Effector memory CD8-positive, alpha-beta T cell (primary cell): ENCODE data around the gene HACD2.
A peak's percentile ranks its signal among the peaks of the same experiment; 100 is the strongest.
"Not testable (repeated sequence)": the region's sequence is repeated elsewhere in the genome, so short reads cannot be mapped to it uniquely, and the experiment has no call there.

Experiments used
- ATAC-seq: fragments of 150-1000 bp; cut with Tn5 transposase; replicated peaks from 2 replicates; pipeline ENCODE4 v1.10.0; 2021; ENCODE audit warnings: mild to moderate bottlenecking, moderate library complexity
- DNase-seq, 3 experiments: peaks; one replicate each; pipeline ENCODE4 v3.0.0; 2021
- H3K27ac Mint-ChIP-seq, 2 donors: one replicate each; pipeline ENCODE4 v1.8.0; 2022; ENCODE audit warnings: mild to moderate bottlenecking in 2 of 2, mixed read lengths in 2 of 2, moderate library complexity in 2 of 2
- H3K27me3 Mint-ChIP-seq, 2 donors: one replicate each; pipeline ENCODE4 v1.8.0; 2022; ENCODE audit warnings: mixed read lengths in 2 of 2
- H3K36me3 Mint-ChIP-seq: one replicate; pipeline ENCODE4 v1.8.0; 2022; ENCODE audit warnings: mild to moderate bottlenecking, moderate library complexity, mixed read lengths; ENCODE audit not compliant: insufficient read depth
- H3K4me1 Mint-ChIP-seq, 2 donors: one replicate each; pipeline ENCODE4 v1.8.0; 2022; ENCODE audit warnings: low read depth in 2 of 2, mixed read lengths in 2 of 2
- H3K4me3 Mint-ChIP-seq, 2 donors: one replicate each; pipeline ENCODE4 v1.8.0; 2022; ENCODE audit warnings: mild to moderate bottlenecking in 2 of 2, mixed read lengths in 2 of 2, moderate library complexity in 2 of 2
- H3K9me3 Mint-ChIP-seq, 2 donors: one replicate each; pipeline ENCODE4 v1.8.0; 2022; ENCODE audit warnings: mixed read lengths in 2 of 2

HACD2 gene

DNA sequence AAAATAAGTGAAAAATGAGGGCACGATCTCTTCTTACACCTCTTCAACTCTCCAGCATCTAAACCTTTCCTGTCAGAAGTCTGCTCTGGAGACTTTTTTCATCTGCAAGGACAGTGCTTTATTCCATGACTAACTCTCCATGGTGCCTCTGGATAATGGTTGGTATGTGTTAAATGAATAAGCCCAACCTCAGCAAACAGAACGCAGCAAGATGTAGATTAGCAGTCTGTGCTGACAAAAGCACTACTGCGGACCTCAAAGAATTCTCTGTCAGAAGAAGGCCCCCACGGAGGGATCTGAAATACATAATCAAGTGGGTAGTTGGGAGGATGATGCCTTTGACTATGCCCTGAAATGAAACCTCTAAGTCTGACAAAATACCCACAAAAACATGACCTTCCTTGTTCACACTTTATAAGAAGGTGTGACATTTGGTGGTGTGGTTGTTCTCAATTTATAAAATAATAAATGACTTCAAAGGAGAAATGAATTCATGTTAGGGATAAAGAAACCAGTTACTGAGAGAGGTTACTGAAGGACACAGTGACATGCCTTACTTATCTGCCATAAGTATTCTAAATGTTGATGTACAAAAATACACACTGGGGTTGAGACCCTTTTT, 92.8 kb downstream of the HACD2 start:
- Mint-ChIP-seq H3K27me3 (no peaks in the 10 kb centered on the region), H3K4me1 (peaks cover 9 to 19% of the 10 kb centered on the region in 2 donors), H3K9me3 (no peaks in the 10 kb centered on the region), H3K4me3 (peak overlapping the region; percentile 24 to 59), H3K36me3 (peaks cover 6% of the 10 kb centered on the region), H3K27ac (peak overlapping the region; percentile 38 to 90)
- DNase-seq, result peak; percentile 11 to 38 (median 17)
- ATAC-seq, result peak; percentile 96

DNA sequence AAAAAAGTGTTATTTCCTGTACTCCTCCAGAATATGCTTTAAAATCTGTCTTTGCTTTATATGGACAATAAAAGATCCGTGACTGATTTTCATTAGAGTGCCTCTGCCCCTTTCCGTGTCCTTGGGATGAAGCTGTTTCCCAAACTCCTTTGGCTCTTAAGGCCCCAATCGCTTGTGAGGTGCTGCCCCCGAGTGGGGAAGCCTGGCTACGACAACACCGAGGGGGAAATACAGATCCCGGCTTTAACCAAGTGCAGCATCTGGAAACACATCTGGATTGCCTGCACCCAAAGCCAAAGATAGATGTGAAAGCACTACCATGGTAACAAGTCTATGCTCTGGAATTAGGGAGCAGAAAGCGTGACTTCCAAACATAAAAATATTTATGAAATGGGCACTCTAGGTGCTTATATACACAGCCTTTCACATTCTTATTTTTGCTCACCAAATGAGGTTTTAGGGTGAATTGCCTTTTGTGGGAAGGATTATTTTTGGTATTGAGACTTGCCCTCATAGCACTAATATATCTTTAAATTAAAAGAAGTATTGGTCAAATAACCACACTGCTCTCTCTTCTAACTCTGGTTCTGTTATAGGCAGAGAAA, 95.4 kb downstream of the HACD2 start:
- no peak overlapping the region for H3K4me3 Mint-ChIP-seq
- ATAC-seq, result no peak
- DNase-seq, result peak; percentile 15 to 46 (median 21)
- H3K27ac Mint-ChIP-seq, result no peak overlapping the region
- H3K4me1 Mint-ChIP-seq, result peaks cover 9 to 19% of the 10 kb centered on the region in 2 donors
- H3K27me3 Mint-ChIP-seq, result peaks cover 6 to 12% of the 10 kb centered on the region in 2 donors
- no peaks in the 10 kb centered on the region for H3K9me3 Mint-ChIP-seq
- peaks cover 6% of the 10 kb centered on the region for H3K36me3 Mint-ChIP-seq

DNA sequence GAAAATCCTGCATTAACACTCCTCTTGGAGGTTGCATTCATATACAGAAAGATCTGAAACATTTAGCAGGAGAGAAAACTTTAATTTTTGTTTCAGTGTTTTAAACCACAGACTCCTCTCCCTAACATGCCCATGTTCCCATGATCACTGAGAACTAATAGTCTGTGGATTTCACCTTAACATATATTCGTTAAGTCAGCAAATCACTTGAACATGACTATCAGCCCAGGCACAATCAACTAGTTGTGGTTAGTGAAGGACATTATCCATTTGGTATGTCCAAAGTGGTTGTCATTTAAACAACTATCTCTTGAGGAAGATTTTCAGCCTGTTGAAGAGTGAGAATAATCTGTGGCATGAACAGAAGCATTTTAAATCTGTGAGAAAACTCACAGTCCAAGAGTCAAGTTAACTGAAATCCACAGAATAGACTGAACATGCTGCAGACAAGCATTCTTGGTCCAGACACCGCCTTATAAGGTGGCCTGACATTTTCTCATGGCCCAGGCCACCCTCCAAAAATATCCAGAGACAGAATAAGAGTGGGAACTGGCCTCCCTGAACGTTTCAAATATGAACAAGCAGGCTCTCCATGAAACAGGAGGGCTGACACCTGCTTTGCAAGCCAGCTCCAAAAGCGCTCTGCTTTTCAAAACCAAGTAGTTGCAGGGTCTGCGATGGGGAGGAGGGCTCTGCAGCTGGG, 96.1 kb downstream of the HACD2 start:
- Mint-ChIP-seq H3K36me3 (peaks cover 6% of the 10 kb centered on the region), H3K4me3 (no peak overlapping the region), H3K4me1 (peaks cover 9 to 17% of the 10 kb centered on the region in 2 donors), H3K9me3 (no peaks in the 10 kb centered on the region), H3K27me3 (peaks cover 6 to 15% of the 10 kb centered on the region in 2 donors), H3K27ac (peak overlapping the region in 1 of 2 donors; percentile 39)
- no peak for DNase-seq
- ATAC-seq, result no peak

DNA sequence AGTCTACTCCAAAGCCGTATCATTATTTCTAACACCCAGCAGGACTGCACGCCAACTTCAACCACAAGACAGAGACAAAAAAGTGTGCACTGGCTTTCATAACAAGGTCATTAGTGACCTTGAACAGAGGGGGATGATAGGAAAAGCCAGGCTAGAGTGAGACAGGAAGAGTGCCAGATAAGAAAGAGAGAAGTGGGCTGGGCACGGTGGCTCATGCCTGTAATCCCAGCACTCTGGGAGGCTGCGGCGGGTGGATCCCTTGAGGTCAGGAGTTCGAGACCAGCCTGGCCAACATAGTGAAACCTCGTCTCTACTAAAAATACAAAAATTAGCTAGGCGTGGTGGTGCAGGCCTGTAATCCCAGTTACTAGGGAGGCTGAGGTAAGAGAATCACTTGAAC, 97.8 kb downstream of the HACD2 start:
- not testable (repeated sequence) for H3K36me3 Mint-ChIP-seq, DNase-seq, H3K4me3 Mint-ChIP-seq, H3K9me3 Mint-ChIP-seq, H3K27ac Mint-ChIP-seq, ATAC-seq, H3K4me1 Mint-ChIP-seq
- peaks cover 6 to 15% of the 10 kb centered on the region in 2 donors for H3K27me3 Mint-ChIP-seq

DNA sequence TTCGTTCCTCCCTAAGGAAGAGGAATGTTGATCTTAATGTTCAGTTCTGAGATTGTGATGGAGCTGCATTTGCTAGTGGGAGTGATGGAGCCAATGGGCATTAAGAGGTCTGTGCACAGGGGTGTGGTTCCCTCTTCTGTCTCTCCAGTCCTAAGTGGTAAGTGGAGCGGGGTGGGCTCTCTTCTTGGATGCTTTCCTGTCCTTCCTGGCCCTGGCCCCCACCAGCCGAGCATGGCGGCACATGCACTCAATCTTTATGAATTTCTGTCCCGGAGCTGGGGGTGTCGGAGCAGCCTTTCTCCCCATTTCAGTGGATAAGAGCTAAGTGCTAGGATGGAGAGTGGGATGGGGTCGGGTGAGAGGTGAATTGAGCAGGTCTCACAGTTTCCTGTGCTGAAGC, 98.4 kb downstream of the HACD2 start:
- no peak overlapping the region for H3K27ac Mint-ChIP-seq
- H3K9me3 Mint-ChIP-seq, result no peaks in the 10 kb centered on the region
- peaks cover 8% of the 10 kb centered on the region for H3K36me3 Mint-ChIP-seq
- DNase-seq (no peak), ATAC-seq (no peak)
- H3K4me1 Mint-ChIP-seq, result peaks cover 3 to 4% of the 10 kb centered on the region in 2 donors
- H3K4me3 Mint-ChIP-seq, result no peak overlapping the region
- peaks cover 8 to 15% of the 10 kb centered on the region in 2 donors for H3K27me3 Mint-ChIP-seq

DNA sequence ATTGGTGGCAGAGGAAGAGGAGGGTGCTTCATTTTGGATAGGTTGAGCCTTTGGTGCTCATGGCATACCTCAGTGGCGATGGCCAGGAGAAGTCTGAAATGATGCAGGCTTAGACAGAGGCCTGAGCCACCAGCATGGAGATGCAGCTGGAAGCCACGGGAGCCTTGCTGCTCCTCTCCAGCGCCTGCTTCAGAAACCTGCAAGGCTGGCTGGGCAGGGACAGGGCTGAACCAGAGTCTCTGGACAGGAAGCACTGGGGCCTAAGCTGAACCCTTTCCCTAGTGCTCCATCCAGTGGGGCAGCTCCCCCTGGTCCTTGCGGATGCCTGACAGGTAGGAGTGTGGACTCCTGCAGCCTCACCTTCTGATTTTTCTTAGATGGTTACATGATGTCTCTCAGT, 99.3 kb downstream of the HACD2 start:
- Mint-ChIP-seq H3K27ac (no peak overlapping the region), H3K4me3 (no peak overlapping the region), H3K4me1 (no peaks in the 10 kb centered on the region), H3K27me3 (peaks cover 10 to 15% of the 10 kb centered on the region in 2 donors), H3K36me3 (peaks cover 2% of the 10 kb centered on the region), H3K9me3 (no peaks in the 10 kb centered on the region)
- ATAC-seq (no peak), DNase-seq (no peak)

DNA sequence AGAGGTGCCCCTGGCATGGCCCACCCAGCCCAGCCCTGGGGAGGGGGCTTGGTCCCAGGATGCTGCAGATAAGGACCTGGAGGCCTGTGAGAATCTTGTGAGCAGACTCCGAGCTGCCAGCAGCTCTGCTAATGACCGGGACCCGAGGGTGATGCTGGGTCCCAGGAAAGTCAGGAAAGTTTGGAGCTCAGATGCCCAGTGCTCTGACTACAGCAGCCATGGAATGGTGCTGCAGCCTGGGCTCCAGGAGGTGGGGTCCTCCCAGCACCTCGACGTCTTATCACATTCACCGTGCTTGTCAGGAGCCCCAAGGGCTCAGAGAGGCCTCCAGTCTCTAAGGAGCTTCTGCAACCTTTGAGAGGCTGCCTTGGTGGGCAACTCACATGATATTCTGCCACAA, 101.7 kb downstream of the HACD2 start:
- H3K27me3 Mint-ChIP-seq, result peaks cover 10 to 35% of the 10 kb centered on the region in 2 donors
- H3K27ac Mint-ChIP-seq, result no peak overlapping the region
- DNase-seq (no peak), ATAC-seq (no peak)
- H3K36me3 Mint-ChIP-seq, result peaks cover 5% of the 10 kb centered on the region
- no peaks in the 10 kb centered on the region for H3K4me1 Mint-ChIP-seq
- H3K9me3 Mint-ChIP-seq, result no peaks in the 10 kb centered on the region
- H3K4me3 Mint-ChIP-seq, result no peak overlapping the region

DNA sequence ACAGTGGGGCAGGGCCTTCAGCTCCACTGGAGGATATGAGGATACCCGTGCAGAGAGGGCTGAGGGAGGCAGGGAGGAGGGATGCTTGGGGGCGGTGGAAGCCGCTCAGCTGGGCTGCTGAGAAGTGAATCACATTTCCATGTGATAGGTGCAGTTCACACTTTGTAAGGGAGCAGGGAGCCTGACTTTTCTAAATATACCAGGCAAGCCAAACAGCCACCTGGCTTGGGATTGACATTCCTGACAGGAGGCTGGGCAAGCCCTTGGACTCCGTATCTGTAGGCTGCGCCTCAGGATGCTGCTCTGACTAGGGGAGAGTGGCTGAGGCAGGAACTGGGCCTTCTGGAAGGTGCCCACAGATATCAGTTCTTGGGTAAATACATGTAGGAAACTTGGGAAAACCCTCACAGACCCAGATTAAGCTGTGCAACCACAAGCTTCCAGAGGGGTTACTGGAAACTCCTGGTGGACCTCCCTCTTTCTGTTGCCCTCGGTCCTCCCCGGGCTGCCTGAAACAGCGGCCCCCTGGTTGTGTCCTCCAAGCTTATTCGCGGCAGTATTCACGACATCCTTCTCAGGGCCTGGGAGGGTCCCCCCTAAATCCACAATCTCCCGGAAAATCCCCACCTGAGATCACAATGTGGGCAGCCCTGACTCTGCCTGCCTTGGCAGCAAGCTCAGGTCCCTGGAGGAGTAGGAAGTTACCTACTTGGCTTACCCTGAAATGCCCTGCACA, 103.0 kb downstream of the HACD2 start:
- no peaks in the 10 kb centered on the region for H3K9me3 Mint-ChIP-seq
- H3K27ac Mint-ChIP-seq, result no peak overlapping the region
- DNase-seq (no peak), ATAC-seq (no peak)
- H3K36me3 Mint-ChIP-seq, result peaks cover 5% of the 10 kb centered on the region
- H3K27me3 Mint-ChIP-seq, result peaks cover 15 to 48% of the 10 kb centered on the region in 2 donors
- H3K4me3 Mint-ChIP-seq, result no peak overlapping the region
- no peaks in the 10 kb centered on the region for H3K4me1 Mint-ChIP-seq

DNA sequence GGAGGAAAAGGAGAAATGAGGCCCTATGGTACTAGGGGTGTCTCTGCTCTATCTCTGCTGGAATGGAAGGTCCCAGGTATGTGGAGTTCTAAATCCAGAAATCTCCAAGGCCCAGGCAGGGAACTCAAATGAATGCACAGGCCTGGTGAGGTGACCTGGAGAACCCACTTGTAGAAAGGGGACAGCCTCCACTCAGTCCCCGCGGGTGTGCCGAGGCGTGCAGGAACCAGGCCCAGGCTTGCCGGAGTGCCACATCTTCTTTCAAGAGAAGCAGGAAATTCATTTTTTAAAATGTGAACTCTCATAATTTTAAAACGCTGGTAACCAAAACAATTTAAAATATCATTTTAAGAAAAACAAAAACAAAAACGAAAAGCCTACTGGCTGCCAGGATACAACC, 103.8 kb downstream of the HACD2 start:
- H3K4me1 Mint-ChIP-seq, result no peaks in the 10 kb centered on the region
- DNase-seq, result no peak
- no peak overlapping the region for H3K4me3 Mint-ChIP-seq
- H3K9me3 Mint-ChIP-seq, result no peaks in the 10 kb centered on the region
- H3K27ac Mint-ChIP-seq, result no peak overlapping the region
- H3K36me3 Mint-ChIP-seq, result peaks cover 5% of the 10 kb centered on the region
- peaks cover 22 to 56% of the 10 kb centered on the region in 2 donors for H3K27me3 Mint-ChIP-seq
- ATAC-seq, result no peak

DNA sequence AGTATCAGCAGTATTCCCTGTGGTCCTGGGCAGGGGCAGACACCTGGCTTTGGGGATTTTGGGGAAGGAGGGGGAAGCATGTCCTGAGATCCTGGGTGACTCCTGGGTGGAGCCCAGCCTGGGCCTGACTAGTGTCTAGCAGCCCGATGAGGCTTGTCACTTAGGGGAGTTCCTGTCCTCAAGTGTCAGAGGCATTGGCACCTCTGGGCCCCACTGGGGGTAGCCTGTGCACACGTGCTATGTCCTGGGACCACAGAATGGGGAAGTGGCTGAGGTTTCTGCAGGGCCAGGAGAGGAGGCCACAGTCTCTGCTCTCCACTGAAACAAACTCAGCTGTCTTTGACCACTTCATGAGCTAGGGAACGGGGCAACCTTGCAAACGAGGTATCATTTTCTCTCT, 104.4 kb downstream of the HACD2 start:
- H3K4me3 Mint-ChIP-seq, result no peak overlapping the region
- no peak overlapping the region for H3K27ac Mint-ChIP-seq
- no peaks in the 10 kb centered on the region for H3K4me1 Mint-ChIP-seq
- H3K36me3 Mint-ChIP-seq, result peaks cover 5% of the 10 kb centered on the region
- ATAC-seq (no peak), DNase-seq (no peak)
- no peaks in the 10 kb centered on the region for H3K9me3 Mint-ChIP-seq
- H3K27me3 Mint-ChIP-seq, result peaks cover 25 to 60% of the 10 kb centered on the region in 2 donors

DNA sequence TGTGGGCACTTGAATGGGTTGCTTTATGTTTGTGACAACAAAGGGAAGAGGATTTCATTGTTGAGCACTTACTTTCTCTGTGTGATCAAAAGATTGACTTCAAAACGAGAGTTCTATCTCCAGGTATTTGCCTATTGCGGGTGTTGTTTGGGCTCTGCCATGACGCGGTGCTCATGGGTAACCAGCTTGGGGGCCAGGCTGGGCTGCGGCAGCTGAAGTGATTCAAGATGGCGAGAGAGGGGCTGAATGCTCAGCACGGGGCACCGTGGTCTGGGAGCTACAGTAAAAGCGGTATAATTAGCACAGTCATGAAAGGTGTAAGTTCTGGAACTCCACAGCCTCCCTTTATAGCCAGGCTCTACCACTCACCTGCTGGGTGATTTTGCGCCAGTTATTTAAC, 105.0 kb downstream of the HACD2 start:
- H3K4me3 Mint-ChIP-seq, result no peak overlapping the region
- no peaks in the 10 kb centered on the region for H3K9me3 Mint-ChIP-seq
- peaks cover 5% of the 10 kb centered on the region for H3K36me3 Mint-ChIP-seq
- DNase-seq (no peak), ATAC-seq (no peak)
- H3K4me1 Mint-ChIP-seq, result no peaks in the 10 kb centered on the region
- peaks cover 26 to 60% of the 10 kb centered on the region in 2 donors for H3K27me3 Mint-ChIP-seq
- no peak overlapping the region for H3K27ac Mint-ChIP-seq

DNA sequence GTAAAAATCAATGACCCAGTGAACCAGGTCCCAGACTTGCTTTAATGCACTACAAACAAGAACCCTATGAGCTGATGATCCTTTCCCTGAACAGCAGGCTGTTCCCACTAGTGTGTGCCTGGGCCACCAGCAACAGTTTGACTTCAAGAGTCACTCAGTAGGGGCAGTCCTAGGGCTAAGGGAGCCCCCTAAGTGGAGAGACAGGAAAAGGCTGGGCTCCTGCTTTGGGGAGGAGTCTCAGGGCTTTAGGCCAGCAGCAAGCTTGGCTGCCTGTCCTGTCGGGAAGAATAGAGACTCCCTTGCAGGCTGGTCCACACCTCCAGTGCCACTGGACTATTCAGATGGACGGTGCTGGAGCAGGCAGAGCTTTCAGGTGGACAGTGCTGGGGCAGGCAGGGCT, 106.5 kb downstream of the HACD2 start:
- H3K27ac Mint-ChIP-seq, result no peak overlapping the region
- peaks cover 5% of the 10 kb centered on the region for H3K36me3 Mint-ChIP-seq
- H3K27me3 Mint-ChIP-seq, result peaks cover 25 to 65% of the 10 kb centered on the region in 2 donors
- DNase-seq (no peak), ATAC-seq (no peak)
- H3K4me3 Mint-ChIP-seq, result no peak overlapping the region
- H3K9me3 Mint-ChIP-seq, result no peaks in the 10 kb centered on the region
- no peaks in the 10 kb centered on the region for H3K4me1 Mint-ChIP-seq

DNA sequence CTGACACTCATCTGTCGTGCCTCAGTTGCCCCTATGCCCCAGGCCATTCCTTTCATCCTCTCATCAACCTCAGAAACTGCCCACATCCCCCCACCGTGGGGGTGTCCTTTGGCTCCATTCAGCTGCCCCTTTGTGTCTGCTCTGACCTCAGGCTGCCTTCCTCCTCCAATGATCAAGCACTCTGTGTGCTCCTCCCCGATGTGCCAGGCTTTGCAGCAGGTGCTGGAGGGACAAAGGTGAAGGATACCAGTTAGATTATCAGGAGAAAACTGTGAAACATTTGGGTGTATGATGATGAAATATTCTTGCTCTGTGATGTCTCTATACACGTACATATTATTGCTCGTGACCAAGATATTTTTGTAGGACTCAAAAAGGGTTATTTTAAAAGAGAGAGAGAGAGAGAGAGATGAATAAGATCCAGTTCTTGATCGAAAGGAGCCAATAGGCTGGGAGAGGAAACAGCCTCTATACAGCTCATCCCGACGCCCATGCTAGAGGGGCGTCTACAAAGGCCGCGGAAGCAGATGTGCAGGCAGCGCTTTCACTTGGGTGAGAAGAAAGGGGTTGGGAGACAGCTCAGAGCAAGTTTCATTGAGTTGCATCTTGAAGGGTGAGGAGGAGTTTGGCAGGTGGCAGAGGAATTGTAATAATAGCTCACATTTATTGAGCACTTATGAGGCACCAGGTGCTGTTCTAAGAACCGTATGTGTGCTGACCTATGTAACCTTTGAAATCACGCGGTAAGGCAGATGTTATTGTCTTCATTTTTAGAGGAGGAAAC, 107.7 kb downstream of the HACD2 start:
- no peak overlapping the region for H3K4me3 Mint-ChIP-seq
- H3K27ac Mint-ChIP-seq, result no peak overlapping the region
- H3K27me3 Mint-ChIP-seq, result peaks cover 25 to 65% of the 10 kb centered on the region in 2 donors
- no peaks in the 10 kb centered on the region for H3K9me3 Mint-ChIP-seq
- no peak for ATAC-seq
- H3K36me3 Mint-ChIP-seq, result peaks cover 5% of the 10 kb centered on the region
- no peak for DNase-seq
- no peaks in the 10 kb centered on the region for H3K4me1 Mint-ChIP-seq
